ENCODE measurements around the gene FAM89B. TPM values are rescaled to one million over a fixed set of nuclear protein-coding genes. Genes with fewer than 3 reads are reported as not detected.
A peak's percentile ranks its signal among the peaks of the same experiment; 100 is the strongest.

The FAM89B gene
- total and polyA plus RNA-seq, 2 of the 8 experiments (the other 6 are each of a cell fraction or from before 2014, with no cell fraction given) = 15.8 to 32.4 TPM

DNA sequence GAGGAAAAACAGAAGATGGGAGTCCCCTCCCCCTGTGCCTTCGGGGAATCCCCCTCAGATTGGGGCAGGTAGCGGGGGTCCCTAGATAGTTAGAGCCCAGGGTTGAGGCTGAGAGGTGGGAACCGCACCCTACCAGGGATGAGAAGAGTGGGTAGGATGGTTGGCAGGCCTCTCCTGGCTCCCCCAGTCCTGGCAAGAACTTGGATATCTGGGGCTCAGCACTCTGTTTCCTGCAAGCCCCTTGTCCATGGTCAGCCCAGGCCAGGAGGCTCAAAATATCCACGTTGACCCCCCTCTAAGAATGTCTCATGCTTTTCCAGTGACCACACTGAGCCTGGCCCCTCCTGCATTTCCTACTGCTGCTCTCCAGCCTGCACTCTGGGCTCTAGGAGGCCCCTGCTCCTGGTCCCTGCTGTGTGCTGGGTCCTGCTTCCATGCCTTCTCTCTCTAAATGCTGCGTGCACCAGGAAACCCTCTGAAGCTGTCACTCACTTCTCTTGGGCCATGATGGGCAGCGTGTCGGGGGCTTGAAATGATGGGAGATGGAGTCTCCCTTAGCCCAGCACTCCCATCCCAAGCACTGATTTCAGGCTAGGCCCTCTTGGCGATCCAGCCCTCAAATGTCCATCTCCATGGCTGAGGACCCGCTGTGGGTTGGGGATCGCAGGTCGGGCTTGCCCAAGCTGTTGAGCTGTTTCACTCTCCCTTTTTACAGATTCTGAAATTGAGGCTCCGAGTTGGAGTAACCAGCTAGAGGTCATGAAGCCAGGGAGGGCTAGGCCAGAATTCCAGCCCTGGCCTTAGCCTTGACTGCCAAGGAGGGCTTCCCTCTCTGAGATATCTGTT, 39.6 kb downstream of the FAM89B start:
- H3K4ac ChIP-seq (replicated peaks; ENCODE audit: insufficient read length, low read depth, low read length) = no peak overlapping the region
- no peak overlapping the region for H3K27ac ChIP-seq (ENCODE audit: low read depth, low read length)
- 0 out of 8 replicates have a peak overlapping the region, but pooled peaks of 1 of the 4 experiments have one; percentile 88 for H3K4me3 ChIP-seq (ENCODE audit: extremely low read depth in 1 of 4, insufficient read depth in 2 of 4, low read depth in 3 of 4, low read length in 4 of 4)
- no peak overlapping the region for H3K18ac ChIP-seq (ENCODE audit: extremely low read depth, low read length)
- FAIRE-seq = no peak
- H4K20me1 ChIP-seq (replicated peaks in 1 of 2; ENCODE audit: control insufficient read depth in 1 of 2, insufficient read depth in 2 of 2, low read length in 2 of 2) = peaks cover 3 to 24% of the 10 kb centered on the region in 2 experiments
- no peak overlapping the region for H4K5ac ChIP-seq (ENCODE audit: insufficient read length, low read depth, low read length)
- no peak overlapping the region for H2AFZ ChIP-seq (ENCODE audit: low read length)
- H3K4me2 ChIP-seq (ENCODE audit: insufficient read depth in 1 of 2, low read depth in 2 of 2, low read length in 2 of 2) = peak overlapping the region in 1 of 2 experiments; percentile 87; a peak in 1 of 4 replicates
- no peaks in the 10 kb centered on the region for H3K36me3 ChIP-seq (ENCODE audit: control insufficient read depth in 2 of 4, insufficient read depth in 4 of 4, low read length in 3 of 4)
- 85% methylated on average over 12 of the region's 12 CpGs; no CpG with 5 or more reads in 1 of the 2 experiments for whole genome bisulfite sequencing, 2 experiments (ENCODE audit: extremely low coverage in 1 of 2, insufficient coverage in 1 of 2, insufficient read length in 1 of 2, insufficient replicate concordance in 2 of 2, low coverage in 1 of 2, low lambda C conversion rate in 2 of 2, missing lambda C conversion rate in 1 of 2)
- no peak overlapping the region for H3K9ac ChIP-seq (replicated peaks in 1 of 4; ENCODE audit: extremely low read depth in 1 of 4, low read depth in 3 of 4, low read length in 3 of 4)
- H3K27me3 ChIP-seq (replicated peaks in 1 of 4; ENCODE audit: control insufficient read depth in 3 of 4, extremely low read depth in 1 of 4, insufficient read depth in 3 of 4, low read length in 3 of 4) = no peaks in the 10 kb centered on the region; a peak in 1 of 7 replicates
- peaks cover 28% of the 10 kb centered on the region for H3K79me1 ChIP-seq (ENCODE audit: low read depth, low read length)
- H3K23ac ChIP-seq (ENCODE audit: insufficient read length) = no peak overlapping the region
- DNase-seq (ENCODE audit: low read depth in 1 of 2, low spot score in 2 of 2) = no peak
- H2BK120ac ChIP-seq (replicated peaks; ENCODE audit: low read depth, low read length) = no peak overlapping the region
- POLR2A ChIA-PET (ENCODE audit: partially characterized antibody) = interaction anchor here (1.0 to 4.4 kb wide), 5 partner anchors 11 to 189 kb away, joined by 3 to 41 read pairs (median 5); partner anchors contain the start of genes KCNK7 and NEAT1
- H3K23me2 ChIP-seq (ENCODE audit: low read depth, low read length) = peaks cover 23% of the 10 kb centered on the region
- H3K79me2 ChIP-seq (ENCODE audit: control insufficient read depth in 1 of 2, insufficient read depth in 2 of 2, low read length in 2 of 2) = peaks cover 11 to 20% of the 10 kb centered on the region in 2 experiments
- peaks cover 0 to 29% (median 15%) of the 10 kb centered on the region in 4 experiments; a peak in 5 of 7 replicates for H3K4me1 ChIP-seq (replicated peaks in 1 of 4; ENCODE audit: control insufficient read depth in 3 of 4, insufficient read depth in 4 of 4, low read length in 3 of 4)
- no peak overlapping the region for H2BK15ac ChIP-seq (ENCODE audit: low read length)
- H3K9me3 ChIP-seq (ENCODE audit: insufficient read depth in 2 of 2, low read depth in 1 of 2, low read length in 1 of 2) = no peaks in the 10 kb centered on the region
- no peak overlapping the region for H3K56ac ChIP-seq (replicated peaks; ENCODE audit: insufficient read length, low read depth, low read length)
- no peak overlapping the region for H4K91ac ChIP-seq (replicated peaks; ENCODE audit: insufficient read length, low read length)
- no peak overlapping the region for H2BK20ac ChIP-seq (ENCODE audit: low read length)
- H4K8ac ChIP-seq (ENCODE audit: extremely low read depth, insufficient read depth, low read length) = no peak overlapping the region
- H2BK12ac ChIP-seq (ENCODE audit: low read depth, low read length) = 0 out of 2 replicates have a peak overlapping the region, but pooled peaks have one; percentile 50
- no peak overlapping the region; the same call in 1 of the 2 replicates for H2BK5ac ChIP-seq (ENCODE audit: low read depth, low read length)
- no peak overlapping the region for H3K14ac ChIP-seq (ENCODE audit: insufficient read length)
- CTCF ChIA-PET (ENCODE audit: partially characterized antibody) = interaction anchor here (0.7 to 14.8 kb wide), 6 partner anchors 8 to 70 kb away, joined by 3 to 227 read pairs (median 8); partner anchors contain the start of gene KCNK7
- H2AK5ac ChIP-seq (ENCODE audit: low read depth, low read length) = no peak overlapping the region
- TF ChIP-seq, protein P1, sequence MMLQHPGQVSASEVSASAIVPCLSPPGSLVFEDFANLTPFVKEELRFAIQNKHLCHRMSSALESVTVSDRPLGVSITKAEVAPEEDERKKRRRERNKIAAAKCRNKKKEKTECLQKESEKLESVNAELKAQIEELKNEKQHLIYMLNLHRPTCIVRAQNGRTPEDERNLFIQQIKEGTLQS (IDR thresholded peaks at IDR 0.05; ENCODE audit: insufficient read depth, low read depth, low read length) = no peak
- TF ChIP-seq CHD2 (IDR thresholded peaks at IDR 0.05; ENCODE audit: low read length) (no peak), ASH2L (IDR thresholded peaks at IDR 0.05; ENCODE audit: low read length) (no peak), CBX8 (IDR thresholded peaks at IDR 0.05; ENCODE audit: borderline replicate concordance, low read depth, low read length) (no peak), CBX5 (IDR thresholded peaks at IDR 0.05; ENCODE audit: low read depth, low read length) (no peak), CEBPB (IDR thresholded peaks at IDR 0.05; ENCODE audit: low read depth, low read length) (no peak), EZH2 (IDR thresholded peaks at IDR 0.05; ENCODE audit: low read depth, low read length, severe bottlenecking) (no peak), POLR2A (IDR thresholded peaks at IDR 0.05; ENCODE audit: control extremely low read depth in 1 of 2, low read depth in 2 of 2, low read length in 2 of 2) (no peak), SIRT6 (IDR thresholded peaks at IDR 0.05; ENCODE audit: low read length) (no peak)
- TF ChIP-seq, protein P2, sequence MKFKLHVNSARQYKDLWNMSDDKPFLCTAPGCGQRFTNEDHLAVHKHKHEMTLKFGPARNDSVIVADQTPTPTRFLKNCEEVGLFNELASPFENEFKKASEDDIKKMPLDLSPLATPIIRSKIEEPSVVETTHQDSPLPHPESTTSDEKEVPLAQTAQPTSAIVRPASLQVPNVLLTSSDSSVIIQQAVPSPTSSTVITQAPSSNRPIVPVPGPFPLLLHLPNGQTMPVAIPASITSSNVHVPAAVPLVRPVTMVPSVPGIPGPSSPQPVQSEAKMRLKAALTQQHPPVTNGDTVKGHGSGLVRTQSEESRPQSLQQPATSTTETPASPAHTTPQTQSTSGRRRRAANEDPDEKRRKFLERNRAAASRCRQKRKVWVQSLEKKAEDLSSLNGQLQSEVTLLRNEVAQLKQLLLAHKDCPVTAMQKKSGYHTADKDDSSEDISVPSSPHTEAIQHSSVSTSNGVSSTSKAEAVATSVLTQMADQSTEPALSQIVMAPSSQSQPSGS (IDR thresholded peaks at IDR 0.05; ENCODE audit: low read length) = no peak

Measured in H1 (cell line).